GM19351 (cell line): ENCODE results near the gene BMPR2.
"Not testable (repeated sequence)": the region's sequence is repeated elsewhere in the genome, so short reads cannot be mapped to it uniquely, and the experiment has no call there.

Experiments
- ATAC-seq: cut with Tn5 transposase; IDR thresholded peaks from one replicate; pipeline ENCODE4 v1.9.1; 2021; ENCODE audit warnings: mild to moderate bottlenecking, moderate library complexity; ENCODE audit not compliant: unreplicated experiment

Gene BMPR2

DNA sequence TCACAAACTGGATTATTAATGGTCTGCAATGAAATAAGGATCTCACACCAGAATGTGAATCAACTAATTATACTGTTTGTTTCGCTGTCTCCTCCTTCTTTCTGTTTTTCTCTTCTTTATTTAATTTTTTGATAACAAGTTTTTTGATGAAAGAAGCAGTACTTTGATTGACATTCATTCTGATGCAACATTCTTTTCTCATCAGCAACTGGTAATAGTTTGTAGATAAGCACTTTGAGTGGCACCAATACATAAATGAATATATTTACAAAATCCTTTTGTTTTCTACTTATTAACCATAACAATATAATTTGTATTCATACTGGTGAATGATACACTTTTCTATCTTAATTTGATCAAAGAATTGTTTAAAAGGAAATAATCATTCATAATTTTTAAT lies 143.3 kb downstream of the BMPR2 start:
- no peak for ATAC-seq

DNA sequence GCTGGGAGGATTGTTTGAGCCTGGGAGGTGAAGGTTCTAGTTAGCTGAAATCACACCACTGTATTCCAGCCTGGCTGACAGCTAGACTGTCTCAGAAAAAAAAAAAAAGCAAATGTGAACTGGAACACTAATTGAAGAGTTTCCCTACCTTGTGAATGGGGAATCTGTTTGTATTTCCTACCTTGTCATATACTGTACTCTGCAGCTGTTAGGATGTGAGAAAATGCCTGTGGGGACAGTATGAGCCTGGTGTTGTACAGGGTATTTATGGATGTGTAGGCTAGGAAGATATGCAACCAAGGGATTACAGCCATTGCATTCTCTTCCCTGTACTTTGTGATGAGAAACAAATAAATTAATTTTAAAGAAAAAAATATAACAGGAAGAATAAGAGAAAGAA lies 145.3 kb downstream of the BMPR2 start:
- no peak for ATAC-seq

DNA sequence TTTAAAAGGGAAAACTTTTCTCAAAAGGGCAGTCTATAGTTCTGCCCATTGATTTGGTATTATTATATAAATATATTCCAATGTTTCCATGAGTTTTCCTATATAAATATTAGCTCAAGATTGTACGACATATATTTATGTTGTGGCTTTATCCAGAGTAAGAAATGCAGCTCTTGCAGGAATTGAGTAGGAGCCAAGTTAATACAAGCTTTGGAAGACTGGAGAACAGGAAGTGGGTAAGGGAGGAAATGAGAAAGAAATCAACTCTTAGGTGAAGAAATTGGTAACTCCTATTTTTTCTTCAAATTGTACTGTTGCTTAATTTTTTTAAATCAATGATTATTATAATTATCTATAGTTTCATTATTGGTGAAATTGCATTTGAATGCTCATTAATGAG lies 153.3 kb downstream of the BMPR2 start:
- ATAC-seq: no peak

DNA sequence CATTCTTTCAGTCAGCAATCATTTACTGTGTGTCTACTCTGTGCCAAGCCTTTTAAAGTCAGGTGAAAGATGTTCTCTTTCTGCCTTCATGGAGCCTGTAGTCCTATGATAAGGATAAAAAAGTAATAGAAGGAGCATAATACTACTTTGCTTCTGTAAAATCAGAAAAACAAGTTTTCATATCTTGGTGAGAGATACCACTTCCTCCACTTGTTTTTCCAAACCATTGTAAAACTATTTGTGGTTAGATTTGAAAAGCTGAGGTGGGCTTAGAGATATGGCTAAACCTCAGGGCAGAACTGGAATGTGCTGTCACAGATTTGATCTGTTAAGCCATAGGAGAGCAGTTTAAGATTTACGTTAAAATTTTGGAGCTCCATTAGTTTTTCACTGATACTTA lies 153.9 kb downstream of the BMPR2 start:
- no peak for ATAC-seq

- ATAC-seq: not testable (repeated sequence)
Observed at GRCh38 chr2:202535290-202535689, 159.2 kb downstream of the BMPR2 start.

GRCh38 chr2:202541137-202541536 lies 165.0 kb downstream of the BMPR2 start:
- ATAC-seq: no peak

- no peak for ATAC-seq
Observed at GRCh38 chr2:202542142-202542541, 166.0 kb downstream of the BMPR2 start.

DNA sequence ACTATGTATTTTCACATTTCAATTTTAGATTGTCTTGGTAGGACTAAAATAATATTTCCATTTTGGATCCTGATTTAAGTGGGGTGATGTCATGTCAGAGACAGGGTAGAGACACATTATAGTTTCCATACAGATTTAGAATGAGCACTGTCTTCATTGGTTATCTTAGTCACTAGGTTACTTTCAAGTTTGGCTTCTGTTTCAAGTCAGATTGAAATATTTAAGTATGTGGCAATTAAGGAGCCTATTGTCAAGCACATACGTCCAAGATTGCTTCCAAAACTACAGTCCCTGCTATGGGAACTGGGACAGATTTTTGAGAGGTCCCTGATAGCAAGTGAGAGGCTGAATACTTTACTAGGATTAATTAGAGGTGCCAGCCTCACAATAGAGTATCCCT lies 169.4 kb downstream of the BMPR2 start:
- no peak for ATAC-seq

- ATAC-seq: no peak
Observed at GRCh38 chr2:202545931-202546330, 169.8 kb downstream of the BMPR2 start.

- not testable (repeated sequence) for ATAC-seq
Observed at GRCh38 chr2:202546499-202547141, 170.5 kb downstream of the BMPR2 start.

DNA sequence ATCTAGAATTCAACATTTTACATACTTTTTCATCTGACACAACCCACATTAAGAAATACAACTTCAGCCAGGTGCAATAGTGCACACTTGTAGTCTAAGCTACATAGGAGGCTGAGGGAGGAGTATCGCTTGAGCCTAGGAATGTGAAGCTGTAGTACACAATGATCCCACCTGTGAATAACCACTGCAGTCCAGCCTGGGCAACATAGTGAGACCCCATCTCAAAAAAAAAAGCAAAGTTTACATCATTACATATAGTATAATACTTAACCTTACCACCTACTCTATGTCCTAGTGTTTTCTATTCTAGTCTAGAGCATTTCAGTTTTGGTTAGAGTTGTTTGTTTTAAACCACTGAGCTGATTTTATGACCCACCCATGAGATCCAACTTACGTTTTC lies 172.1 kb downstream of the BMPR2 start:
- ATAC-seq: no peak

DNA sequence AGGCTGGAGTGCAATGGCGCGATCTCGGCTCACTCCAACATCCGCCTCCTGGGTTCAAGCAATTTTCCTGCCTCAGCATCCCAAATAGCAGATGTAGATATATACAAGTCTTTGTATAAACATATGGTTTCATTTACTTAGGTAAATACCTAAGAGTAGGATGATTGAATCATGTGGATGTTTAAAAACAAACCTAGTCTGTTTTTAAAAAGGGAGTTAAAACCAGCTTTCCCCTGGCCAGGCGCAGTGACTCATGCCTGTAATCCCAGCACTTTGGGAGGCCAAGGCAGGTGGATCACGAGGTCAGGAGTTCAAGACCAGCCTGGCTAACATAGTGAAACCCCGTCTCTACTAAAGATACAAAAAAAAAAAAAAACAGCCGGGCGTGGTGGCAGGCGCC lies 174.9 kb downstream of the BMPR2 start:
- not testable (repeated sequence) for ATAC-seq

- ATAC-seq: no peak
Observed at GRCh38 chr2:202555356-202555755, 179.2 kb downstream of the BMPR2 start.

GRCh38 chr2:202560200-202560599 lies 184.1 kb downstream of the BMPR2 start:
- ATAC-seq: no peak

DNA sequence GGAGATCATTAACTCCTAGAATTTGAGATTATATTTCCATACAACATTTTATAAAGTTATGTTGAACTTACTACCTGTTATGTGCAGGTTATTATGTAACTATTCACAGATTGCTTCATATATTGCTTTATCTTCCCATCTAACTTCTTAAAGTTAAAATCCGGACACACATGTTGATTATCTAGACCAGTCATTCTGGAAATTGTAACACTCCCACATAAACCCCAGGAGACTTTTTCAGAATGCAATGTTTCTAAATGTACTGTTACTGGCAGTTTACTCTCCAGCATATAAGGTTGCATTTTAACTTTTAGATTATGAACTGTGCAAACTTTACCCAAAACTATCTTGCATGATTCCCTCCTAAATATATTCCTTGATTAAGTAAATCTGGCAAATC lies 188.1 kb downstream of the BMPR2 start:
- ATAC-seq: no peak

GRCh38 chr2:202566286-202566685 lies 190.2 kb downstream of the BMPR2 start:
- ATAC-seq: no peak

- no peak for ATAC-seq
Observed at GRCh38 chr2:202574541-202574940, 198.4 kb downstream of the BMPR2 start.

GRCh38 chr2:202575194-202575593 lies 199.1 kb downstream of the BMPR2 start:
- ATAC-seq: not testable (repeated sequence)

GRCh38 chr2:202577250-202578183 lies 201.4 kb downstream of the BMPR2 start:
- ATAC-seq: no peak

DNA sequence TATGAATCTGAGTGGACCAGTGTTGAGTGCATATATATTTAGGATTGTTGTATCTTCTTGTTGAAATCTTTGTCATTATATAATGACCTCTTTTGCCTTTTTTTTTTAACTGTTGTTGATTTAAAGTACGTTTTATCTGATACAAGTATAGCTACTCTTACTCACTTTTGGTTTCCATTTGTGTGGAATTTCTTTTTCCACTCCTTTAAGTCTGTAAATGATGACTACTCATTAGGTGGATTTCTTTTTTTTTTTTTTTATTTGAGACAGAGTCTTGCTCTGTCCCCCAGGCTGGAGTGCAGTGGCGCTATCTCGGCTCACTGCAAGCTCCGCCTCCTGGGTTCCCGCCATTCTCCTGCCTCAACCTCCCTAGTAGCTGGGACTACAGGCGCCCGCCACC lies 206.7 kb downstream of the BMPR2 start:
- ATAC-seq: not testable (repeated sequence)

GRCh38 chr2:202583709-202584219 lies 207.6 kb downstream of the BMPR2 start:
- no peak for ATAC-seq
